ENCODE results near the gene MTRFR.
A peak's percentile ranks its signal among the peaks of the same experiment; 100 is the strongest.
"Not testable (repeated sequence)": the region's sequence is repeated elsewhere in the genome, so short reads cannot be mapped to it uniquely, and the experiment has no call there.

Gene MTRFR

GRCh38 chr12:123232807-123233504 lies at the start of gene MTRFR, which contains the start of gene MPHOSPH9:
MTRFR (plus strand) TSS chr12:123233436; CDS start chr12:123253675, 20,239 bp downstream.
MPHOSPH9 (minus strand) TSS chr12:123233141; CDS start chr12:123230364, 2,777 bp downstream.
- peak; percentile 97 for DNase-seq

- DNase-seq, result no peak
Measured at GRCh38 chr12:123187637-123188036, 45.6 kb upstream of the MTRFR start.

DNA sequence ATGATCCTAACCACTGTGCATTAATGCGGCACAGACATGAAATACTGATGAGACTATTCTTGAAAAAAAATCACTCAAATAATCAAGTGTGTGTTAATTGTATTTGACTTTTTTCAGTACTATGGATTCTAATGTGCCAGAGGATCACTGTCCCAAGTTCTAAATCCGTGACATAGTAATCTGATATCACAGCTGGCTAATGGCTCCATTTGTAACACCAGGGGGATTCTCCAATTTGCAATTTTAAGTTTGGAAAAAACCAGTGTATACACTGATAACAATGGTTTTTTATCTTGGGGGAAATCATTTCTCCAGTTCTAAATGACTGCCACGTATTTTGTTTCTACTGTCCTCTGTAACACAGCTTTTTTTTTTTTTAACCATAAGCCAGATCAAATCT lies 33.3 kb upstream of the MTRFR start:
- DNase-seq, result no peak

DNA sequence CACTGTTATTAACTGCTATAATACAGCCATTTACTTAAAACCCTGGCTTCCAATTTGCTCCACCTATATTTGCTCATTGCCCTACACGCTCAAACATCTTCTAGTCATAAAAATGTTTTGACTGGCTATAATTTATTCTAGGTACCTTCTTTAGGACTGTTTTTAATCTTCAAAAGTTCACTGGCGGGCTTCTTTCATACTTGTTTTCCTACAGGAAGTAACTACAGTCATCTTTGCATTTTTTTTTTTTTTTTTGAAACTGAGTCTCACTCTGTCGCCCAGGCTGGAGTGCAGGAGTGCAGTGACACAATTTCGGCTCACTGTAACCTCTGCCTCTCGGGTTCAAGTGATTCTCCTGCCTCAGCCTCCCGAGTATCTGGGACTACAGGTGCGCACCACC lies 32.8 kb upstream of the MTRFR start:
- DNase-seq, result peak; percentile 43

DNA sequence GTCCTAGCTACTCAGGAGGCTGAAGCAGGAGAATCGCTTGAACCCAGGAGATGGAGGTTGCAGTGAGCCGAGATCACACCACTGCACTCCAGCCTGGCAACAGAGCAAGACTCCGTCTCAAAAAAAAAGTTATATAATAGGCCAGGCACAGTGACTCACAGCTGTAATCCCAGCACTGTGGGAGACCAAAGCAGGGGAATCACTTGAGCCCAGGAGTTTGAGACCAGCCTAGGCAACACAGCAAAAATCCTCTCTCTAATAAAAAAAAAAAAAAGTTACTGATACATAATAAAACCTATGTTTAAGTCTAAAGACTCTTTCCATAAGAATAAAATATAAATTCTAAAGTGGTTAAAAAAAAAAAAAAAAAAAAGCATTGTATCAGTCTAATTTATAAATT lies 26.4 kb upstream of the MTRFR start:
- not testable (repeated sequence) for DNase-seq

DNA sequence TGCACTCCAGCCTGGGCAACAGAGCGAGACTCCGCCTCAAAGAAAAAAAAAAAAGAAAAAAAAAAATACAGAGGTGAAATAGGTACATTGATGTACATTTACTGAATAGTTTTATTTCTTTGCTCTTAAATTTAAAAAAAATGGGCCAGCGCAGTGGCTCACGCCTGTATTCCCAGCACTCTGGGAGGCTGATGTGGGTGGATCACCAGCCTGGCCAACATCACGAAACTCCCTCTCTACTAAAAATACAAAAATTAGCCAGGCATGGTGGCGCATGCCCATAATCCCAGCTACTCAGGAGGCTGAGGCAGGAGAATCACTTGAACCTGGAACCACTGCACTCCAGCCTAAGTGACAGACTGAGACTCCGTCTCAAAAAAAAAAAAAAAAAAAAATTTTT lies 25.4 kb upstream of the MTRFR start:
- not testable (repeated sequence) for DNase-seq

- DNase-seq, result peak; percentile 71
Measured at GRCh38 chr12:123223241-123223668, 10.0 kb upstream of the MTRFR start.

DNA sequence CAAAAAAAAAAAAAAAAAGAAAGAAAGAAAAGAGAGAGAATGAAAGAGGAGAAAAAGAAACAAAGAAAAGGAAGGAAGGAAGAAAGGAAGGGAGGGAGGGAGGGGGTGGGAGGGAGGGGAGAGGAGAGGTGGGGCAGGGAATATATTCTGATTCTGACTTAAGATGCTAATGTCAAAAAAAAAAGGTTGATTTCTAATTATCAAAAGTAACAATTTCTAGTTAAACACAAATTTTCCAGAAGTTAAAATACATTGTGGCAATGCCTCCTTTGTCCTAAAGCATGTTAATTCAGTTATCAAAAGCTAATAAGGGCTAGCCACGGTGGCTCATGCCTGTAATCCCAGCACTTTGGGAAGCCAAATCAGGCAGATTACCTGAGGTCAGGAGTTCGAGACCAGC lies 7.8 kb upstream of the MTRFR start:
- DNase-seq, result no peak

GRCh38 chr12:123227581-123228258 lies 5.5 kb upstream of the MTRFR start:
- DNase-seq, result no peak

DNA sequence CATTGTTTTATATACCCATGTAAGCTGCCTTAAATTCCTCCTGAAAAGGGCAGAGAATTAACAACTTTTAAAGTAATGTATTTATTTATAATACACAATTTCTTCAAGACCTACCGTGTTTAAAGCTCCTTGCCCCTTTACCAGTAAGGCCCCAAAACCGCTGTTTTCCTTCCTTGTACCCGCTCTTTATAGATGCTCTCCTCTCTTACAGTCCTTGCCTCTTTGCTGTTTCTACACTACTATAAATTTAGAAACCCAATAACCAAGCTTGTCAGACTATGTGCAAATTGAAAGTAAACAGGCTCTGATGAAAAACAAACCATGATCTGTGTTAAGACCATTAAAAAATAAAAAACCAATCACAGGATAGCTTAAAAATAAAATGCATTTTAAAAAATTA lies 4.2 kb upstream of the MTRFR start:
- DNase-seq, result no peak

DNA sequence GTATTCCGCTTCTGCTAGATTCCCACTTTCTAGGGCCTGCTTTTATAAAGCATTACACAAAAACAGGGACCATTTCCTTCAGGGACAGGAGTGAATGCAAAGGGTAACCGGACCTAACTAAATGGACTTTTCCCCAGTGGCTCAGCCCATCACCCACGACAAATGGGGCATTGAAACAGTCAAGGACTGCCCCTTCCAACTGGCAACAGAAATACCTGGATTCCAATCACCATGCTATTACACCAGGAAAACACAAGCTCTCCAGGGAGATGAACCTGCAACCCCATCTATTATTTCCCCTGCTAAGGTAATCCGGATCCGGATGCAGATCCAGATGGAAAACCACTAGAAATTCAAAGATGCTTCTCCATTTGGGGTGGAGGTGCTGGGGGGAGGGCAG lies 1.3 kb upstream of the MTRFR start:
- peak; percentile 30 for DNase-seq

DNA sequence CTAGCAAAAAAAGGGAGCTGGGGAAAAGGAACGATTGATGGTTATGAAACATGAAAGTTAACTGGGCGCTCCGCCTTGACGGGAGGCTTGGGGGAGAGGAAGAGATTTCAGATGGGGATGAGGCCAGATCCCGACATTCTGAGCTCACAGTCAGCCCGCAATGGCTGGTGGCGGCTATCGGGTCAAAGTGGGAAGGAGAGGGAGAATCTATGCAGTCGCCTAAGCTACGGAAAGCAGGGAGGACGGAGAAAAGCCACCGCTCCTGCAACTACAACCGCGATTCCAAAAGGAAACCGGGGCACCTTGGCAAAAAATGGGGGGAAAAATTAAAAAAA lies 797 bp upstream of the MTRFR start:
- DNase-seq, result no peak

- DNase-seq, result no peak
Measured at GRCh38 chr12:123233505-123234308, 471 bp downstream of the MTRFR start.

- DNase-seq, result peak; percentile 76
Measured at GRCh38 chr12:123237646-123238329, 4.6 kb downstream of the MTRFR start.

DNA sequence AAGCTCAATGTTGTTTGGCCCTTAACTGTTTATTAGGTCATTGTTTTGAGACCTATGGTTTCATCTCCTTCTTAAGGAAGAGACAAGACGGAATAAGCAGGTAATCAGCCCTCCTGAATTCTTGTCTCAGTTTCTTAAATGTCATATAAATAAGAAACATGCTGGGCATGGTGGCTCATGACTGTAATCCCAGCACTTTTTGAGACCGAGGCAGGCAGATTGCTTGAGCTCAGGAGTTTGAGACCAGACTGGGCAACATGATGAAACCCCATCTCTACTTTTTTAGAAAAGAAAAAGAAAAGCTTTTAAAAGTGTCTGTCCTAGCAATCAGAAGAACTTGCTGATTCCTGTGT lies 5.1 kb downstream of the MTRFR start:
- DNase-seq, result peak; percentile 40

DNA sequence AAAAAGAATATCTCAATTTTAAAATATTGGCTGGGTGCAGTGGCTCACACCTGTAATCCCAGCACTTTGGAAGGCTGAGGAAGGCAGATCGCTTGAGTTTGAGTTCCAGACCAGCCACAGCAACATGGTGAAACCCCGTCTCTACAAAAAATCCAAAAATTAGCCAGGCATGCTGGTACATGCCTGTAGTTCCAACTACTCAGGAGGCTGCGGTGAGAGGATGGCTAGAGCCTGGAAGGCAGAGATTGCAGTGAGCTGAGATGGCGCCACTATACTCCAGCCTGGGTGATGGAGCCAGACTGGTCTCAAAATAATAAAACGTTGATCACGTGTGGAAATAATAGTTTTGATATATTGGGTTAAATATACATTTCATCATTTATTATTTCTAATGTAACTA lies 5.7 kb downstream of the MTRFR start:
- peak; percentile 18 for DNase-seq

DNA sequence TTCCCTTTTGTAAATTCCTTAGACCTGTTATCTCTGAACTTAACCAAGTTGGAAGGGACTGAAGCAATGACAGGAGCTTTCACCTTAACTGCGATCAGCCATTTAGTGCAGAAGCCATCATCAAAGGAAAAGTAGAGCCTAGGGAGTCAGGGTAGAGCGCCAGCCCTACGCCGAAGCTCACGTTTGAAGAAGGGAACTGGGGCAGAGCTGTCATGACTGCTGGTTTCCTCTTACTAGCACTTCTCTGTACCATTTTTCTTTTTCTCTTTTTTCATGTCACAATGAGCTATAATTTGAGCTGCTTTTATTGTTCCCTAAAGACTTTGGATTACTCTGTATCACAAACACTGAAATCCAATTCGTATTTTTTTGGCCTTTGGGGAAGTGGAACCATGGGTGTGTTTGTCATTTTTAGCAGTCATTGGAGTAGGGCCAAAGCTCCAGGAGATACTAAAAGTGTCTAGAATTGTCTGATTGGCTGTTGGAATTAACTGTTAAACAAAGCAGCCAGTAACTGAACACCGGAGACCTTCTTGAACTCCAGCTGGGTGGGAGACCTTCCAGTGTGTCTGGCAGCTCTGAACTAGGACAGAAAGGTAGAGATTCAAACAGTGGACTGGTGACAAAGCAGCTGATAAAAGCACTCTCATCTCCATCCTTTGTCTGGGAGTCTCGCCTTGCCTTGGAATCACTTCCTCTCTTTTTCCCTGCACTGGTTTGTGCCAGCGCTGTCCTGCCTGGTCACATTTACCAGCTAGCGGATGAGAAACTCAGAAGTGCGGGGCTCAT lies 9.1 kb downstream of the MTRFR start:
- peak; percentile 15 for DNase-seq

GRCh38 chr12:123243671-123244262 lies 10.5 kb downstream of the MTRFR start:
- DNase-seq, result peak; percentile 43

GRCh38 chr12:123245678-123246077 lies 12.4 kb downstream of the MTRFR start:
- DNase-seq, result no peak

DNA sequence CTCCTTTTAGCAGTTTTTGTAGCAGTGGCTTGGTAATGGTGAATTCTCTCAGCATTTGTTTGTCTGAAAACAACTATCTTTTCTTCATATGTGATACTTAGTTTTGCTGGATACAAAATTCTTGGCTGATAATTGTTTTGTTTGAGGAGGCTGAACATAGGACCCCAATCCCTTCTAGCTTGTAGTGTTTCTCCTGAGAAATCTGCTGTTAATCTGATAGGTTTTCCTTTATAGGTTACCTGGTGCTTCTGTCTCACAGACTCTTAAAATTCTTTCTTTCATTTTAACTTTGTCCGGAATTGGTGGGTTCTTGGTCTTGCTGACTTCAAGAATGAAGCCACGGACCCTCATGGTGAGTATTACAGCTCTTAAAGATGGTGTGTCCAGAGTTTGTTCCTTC lies 14.9 kb downstream of the MTRFR start:
- not testable (repeated sequence) for DNase-seq

DNA sequence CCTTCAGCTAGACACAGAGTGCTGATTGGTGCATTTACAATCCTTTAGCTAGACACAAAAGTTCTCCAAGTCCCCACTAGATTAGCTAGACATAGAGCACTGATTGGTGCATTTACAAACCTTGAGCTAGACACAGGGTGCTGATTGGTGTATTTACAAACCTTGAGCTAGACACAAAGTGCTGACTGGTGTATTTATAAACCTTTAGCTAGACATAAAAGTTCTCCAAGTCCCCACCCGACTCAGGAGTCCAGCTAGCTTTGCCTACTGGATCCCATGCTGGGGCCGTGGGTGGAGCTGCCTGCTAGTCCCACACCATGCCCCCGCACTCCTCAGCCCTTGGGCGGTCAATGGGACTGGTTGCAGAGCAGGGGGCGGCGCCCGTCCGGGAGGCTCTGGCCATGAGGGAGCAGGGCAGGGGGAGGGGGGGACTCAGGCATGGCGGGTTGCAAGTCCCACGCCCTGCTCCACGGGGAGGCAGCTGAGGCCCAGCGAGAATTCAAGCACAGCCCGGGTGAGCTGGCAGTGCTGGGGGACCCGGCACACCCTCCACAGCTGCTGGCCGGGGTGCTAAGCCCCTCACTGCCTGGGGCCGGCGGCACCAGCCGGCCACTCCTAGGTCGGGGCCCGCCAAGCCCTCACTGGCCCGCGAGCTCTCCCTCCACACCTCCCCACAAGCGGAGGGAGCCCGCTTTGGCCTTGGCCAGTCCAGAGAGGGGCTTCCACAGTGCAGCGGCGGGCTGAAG lies 15.9 kb downstream of the MTRFR start:
- peak; percentile 40 for DNase-seq

Measured in activated CD8-positive, alpha-beta memory T cell treated with anti-CD3 and anti-CD28 coated beads, Interleukin-2, amount 50 U/mL, for 48 hours (primary cell).